Head of caudate nucleus (tissue), 42 donors: ENCODE measurements around the gene PSMB9.
A peak's percentile ranks its signal among the peaks of the same experiment; 100 is the strongest.

Experiments
- DNase-seq, 42 donors: peaks; one replicate each; pipeline versions ENCODE4 v3.0.0 to v3.0.0-alpha.2; 2020 to 2021; ENCODE audit warnings: mixed read lengths in 7 of 42
- intact Hi-C: fragments of 100-400 bp; cut with DNase I; formaldehyde crosslinking; loops from one replicate; pipeline ENCODE4 v1.15.0; 2022

PSMB9 gene

DNA sequence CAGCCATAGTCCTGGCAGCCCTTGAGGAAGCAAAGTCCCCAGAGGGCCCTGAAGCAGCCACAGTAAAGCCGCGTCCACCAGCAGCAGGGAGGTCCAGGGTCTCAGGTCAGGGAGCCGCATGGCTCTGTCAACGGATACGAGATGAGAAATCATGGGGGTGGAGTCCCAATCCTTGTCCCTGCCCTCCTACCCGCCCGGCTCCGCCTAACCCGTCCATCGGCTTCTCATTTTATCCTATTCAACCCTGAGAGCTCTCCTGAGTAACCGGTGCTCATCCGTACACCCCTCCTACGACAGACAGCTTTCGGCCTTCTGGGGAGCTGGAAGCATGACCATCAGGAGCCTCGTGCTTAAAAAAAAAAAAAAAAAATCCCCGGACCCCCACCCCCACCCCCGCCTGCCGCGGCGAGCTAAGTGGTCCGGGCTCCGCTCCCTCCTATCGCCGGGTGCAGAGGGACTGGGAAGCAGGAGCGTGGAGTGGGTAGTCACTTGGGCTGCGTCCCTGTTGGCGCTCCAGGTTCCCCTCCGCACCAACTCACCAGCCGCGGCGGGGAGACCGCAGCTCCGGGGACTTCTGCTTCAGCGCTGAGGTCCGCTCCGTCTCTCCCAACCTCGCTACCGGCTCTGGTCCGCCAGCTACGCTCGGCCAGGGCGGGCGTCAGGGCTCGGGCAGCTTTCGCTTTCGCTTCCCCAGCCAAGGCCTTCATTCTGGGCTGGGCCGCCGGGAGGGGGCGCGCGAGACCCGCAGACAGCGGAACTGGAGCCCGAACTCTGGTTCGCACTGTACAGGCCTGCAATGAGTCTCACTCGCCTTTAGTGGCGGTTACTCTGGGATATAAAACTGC, 15.7 kb upstream of the PSMB9 start, which contains the start of gene TAP2:
TAP2 (minus strand) TSS at position 626 of the 845 bp plus-strand sequence; CDS start at position 120, 506 bp downstream.
- peak; percentile 89 to 99 (median 97) for DNase-seq
- intact Hi-C loops: no loop called here

DNA sequence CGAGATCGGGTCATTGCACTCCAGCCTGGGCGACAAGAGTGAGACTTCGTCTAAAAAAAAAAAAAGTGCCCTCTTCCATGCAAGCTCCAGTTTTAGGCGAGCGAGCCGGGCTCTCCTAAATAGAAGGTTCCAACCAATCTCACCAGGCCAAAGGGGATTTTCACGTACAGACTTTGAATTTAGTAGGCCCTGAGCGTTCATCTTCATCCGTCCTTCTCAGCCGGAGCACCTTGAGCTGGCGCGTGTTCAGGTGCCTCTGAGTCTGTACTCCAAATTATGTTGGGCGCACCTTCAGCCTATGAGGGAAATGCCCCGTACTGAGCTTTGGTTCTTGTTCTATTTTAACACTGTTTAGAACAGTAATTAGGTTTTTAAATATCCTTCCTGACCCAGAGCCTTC, 14.6 kb upstream of the PSMB9 start:
- DNase-seq: no peak
- intact Hi-C loops: no loop called here

DNA sequence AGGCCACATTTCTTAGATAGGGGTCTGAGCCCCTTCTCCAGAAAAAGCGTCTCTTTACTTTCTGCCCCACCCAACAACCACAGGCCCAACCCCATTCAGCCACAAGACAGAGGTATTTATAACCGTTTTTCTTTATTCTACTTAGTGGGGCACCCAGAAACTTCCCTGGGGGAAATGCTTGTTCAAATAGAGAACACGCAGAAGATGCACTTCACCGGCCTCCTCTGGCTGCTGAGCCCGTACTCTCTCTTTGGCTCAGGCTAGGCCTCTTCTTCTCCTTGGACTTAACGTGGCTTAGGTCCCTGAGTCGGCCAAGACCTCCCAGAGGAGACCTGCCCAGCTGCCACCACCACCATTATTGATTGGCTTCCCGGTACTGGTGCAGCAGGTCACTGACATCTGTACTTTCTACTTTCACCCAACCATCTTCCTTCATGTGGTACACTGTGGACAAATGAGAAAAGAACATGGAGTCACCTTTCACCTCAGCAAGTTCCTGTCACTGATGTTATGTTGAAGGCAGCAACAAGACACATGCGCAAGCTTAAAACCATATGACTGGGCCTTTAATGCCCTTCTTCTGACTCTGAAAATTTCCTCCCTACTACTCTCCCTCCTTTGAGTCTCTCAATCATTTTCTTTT, 13.3 kb upstream of the PSMB9 start:
- intact Hi-C loops: no loop called here
- no peak for DNase-seq

DNA sequence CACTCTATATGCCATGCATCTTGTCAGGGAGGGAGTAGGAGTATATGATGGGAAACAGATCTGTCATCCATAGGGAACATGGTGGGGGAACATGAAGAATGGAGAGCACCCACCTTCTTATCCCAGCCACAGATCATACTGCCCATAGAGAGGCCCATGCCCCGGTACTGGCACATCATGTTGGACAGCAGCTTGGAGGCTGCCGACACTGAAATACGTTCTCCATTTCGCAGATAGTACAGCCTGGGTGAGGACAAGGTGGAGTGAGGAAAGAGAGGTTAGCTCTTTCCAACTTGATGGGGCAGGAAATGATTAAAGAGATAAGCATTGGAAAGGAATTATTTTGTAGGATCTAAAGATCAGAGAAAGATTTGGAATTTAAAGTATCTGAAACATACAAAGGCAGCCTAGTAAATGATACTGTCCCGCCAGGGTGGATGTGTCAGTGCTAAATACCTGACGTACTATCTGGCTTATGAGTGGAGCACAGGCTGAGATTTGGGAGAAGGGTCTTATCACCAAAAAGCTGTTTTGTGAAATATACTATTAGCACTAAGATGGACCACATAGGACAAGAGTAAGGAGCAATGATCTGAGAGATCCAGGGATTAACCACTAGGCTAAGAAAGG, 11.9 kb upstream of the PSMB9 start:
- DNase-seq: no peak
- intact Hi-C loops: no loop called here

DNA sequence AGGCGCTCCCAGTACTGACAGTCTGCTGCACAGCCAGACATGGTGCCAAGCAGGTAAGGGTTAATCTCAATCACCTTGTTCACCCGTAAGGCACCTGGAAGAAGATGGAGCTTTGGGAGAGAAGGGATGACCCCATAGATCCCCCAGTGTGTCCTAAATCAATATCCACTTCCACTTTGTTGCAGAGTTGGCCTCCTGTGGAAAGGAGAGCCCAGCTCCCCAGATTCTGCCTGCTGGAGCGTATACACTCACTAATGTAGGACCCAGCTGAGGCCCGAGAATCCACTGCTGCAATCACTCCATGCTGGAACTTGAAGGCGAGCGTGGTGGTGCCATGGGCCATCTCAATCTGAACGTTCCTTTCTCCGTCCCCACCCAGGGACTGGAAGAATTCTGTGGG, 11.3 kb upstream of the PSMB9 start:
- DNase-seq: no peak
- intact Hi-C loops: no loop called here

DNA sequence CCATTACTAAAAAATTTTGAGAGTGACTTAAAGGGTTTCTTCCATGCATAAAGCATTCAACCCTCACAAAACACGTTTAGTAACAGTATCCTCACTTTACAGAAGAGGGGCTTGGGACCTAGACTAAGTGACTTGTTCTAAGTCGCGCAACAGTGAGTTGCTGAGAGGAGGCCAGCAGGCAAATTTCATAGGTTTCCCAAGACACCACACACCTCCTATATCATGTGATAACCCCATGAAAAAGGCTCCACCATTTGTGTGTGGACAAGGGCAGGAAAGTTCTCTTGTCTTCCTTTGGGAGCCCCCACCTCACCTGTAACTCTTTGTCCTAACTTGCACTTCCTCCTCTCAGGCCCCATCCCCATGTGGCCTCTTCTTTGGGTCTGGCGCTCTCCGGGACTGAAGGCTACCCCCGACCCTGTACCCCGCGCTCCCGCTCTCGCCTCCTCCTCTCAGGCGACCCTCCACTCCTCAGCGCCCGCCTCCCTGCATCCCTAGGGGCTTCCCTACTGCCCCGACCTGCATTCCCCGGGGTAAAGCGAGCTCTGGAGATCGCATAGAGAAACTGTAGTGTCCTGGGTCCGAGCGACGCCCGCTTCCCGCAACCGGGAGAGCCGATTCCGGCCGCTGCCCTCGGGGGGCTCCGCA, 10.5 kb upstream of the PSMB9 start:
- DNase-seq: no peak
- intact Hi-C loops: no loop called here

DNA sequence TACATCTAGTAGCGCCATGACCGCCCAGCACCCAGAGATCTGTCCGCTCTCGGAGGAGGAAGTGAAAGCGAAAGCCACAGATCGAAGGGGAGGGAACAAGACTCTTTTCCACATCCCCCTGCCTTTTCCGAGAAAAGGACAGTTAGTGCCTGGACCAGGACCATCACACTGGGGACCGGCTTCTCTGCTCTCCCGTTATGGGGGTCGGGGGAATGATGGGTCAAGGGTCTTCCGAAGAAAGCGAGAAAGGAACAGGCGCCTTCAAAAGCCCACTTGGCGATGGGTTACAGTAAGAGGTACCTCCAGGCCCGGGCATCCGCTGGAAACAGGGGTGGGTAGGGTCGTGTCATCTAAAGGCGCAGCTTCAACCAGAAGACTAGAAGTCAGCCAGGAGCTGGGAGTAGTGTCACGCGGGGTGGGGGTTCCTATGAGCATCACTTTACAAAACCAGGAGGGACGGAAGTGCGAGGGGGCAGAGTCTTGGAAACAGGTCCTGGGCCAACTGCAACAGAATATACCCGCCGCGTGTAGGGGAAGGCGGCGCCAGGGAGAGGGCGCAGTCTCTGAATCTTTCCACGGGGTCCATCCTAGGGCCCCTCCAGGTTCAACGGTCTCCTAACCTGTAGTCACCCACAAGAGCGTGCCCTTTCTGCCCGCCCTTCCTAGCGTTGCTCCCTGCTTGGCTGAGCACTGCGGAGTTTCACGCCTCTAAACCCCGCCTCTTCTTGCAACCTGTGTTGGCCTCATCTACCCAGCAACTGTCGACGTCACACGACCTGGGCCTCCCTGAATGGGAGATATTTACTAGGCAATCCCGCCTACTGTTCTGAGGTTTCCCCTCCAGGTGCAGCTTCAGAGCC, 9.8 kb upstream of the PSMB9 start, which contains the start of gene PSMB8:
PSMB8 (minus strand) TSS at position 69 of the 860 bp plus-strand sequence; CDS start at position 18, 51 bp downstream.
- intact Hi-C loops: loop anchor here (1.0 kb wide), 1 partner anchor 9 kb away; the partner anchor contains the start of gene TAP1
- DNase-seq: peak; percentile 86 to 98 (median 95)

DNA sequence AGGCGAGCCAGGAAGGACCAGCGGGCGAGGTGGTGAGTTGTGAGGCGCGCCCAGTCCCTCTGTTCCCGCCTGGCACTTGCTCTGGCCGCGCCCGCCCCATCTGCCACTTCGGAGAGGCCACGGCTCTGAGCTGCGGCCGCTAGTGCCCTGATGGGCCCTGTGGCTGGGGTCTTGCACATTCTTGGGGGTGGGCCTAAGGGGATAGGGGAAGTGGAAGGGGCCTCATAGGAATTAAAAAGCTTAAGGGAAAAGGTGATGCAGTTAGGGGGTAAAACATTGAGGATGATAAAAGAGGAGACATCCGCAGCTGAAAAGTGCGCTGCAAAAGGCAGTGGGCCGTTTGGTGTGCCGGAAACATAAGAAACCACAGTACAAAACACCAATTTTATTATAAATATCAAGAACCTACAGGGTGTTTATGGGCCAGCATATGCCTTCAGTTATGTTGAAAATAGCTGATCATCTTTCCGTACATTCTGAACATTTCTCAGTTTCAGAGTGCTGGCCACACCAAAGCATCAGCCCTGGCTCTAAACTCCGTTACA, 9.1 kb upstream of the PSMB9 start:
- intact Hi-C loops: loop anchor here (1.0 kb wide), 1 partner anchor 8 kb away; the partner anchor contains the start of gene TAP1
- DNase-seq: no peak

DNA sequence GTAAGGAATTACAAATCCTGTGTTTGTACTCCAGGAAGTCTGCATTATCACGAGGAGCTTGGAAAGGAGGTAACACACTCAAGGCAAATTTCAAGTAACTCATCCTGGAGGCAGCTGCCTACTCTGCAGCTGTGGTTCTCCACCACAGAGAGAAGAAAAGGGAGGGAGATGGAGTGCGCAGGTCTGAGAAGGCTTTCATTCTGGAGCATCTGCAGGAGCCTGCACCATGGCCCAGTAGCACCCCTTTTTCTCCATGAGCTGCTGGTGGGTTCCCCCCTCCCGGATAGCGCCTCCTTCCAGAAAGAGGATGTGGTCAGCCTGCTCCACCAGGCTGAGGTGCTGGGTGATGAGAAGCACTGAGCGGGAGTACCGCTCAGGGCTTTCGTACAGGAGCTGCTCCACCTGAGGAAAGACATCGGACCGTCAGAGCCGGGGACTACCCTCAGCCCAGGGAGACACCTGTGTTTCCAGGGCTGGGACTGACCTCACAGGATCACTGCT, 8.6 kb upstream of the PSMB9 start:
- peak in 11 of 42 donors; percentile 7 to 48 (median 23) for DNase-seq
- intact Hi-C loops: no loop called here

DNA sequence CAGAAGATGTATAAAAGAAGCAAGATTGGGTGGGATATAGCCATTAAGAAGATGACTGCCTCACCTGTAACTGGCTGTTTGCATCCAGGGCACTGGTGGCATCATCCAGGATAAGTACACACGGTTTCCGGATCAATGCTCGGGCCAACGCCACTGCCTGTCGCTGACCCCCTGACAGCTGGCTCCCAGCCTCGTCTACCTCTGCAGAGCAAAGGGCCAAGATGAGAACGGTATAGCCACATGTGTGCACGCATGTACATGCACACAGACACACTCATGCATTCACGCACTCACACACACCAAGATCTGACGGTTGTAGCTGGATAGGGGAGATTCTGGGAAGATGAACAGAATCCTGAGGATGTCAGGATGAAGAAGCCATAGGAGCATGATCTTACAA, 7.0 kb upstream of the PSMB9 start:
- intact Hi-C loops: no loop called here
- DNase-seq: no peak

DNA sequence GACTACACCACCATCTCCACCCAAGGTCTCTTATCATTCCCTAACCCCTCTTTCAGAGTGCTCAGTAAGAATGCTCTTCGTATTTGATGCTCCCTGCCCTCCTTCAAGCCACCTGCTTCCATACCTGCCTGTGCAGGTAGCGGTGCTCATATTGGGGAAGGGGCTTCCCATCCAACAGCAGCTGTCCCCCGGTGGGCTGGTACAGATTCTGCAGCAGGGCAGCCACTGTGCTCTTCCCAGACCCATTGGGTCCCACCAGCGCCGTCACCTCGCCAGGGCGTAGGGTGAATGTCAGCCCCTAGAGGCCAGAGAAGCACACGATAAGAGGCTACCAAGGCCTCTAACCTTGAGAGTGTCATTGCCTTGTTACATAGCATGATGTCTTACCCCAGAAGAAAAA, 6.2 kb upstream of the PSMB9 start:
- DNase-seq: no peak
- intact Hi-C loops: no loop called here

DNA sequence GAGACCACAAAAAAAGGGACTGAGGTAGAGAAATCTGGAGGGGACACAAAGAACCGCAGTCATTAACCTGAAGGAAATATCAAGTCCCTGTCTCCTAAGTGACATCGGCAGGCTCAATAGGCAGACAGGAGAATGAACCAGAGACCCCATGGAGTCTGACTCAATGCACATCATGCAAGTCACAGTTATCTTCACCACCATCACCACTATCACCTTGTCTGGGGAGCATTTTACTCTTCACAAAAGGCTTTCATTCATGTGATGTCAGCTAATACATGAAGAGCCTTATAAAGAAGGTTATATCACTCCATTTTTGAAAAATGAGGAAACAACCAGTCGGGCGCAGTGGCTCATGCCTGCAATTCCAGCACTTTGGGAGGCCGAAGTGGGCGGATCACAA, 4.9 kb upstream of the PSMB9 start:
- no peak for DNase-seq
- intact Hi-C loops: no loop called here

DNA sequence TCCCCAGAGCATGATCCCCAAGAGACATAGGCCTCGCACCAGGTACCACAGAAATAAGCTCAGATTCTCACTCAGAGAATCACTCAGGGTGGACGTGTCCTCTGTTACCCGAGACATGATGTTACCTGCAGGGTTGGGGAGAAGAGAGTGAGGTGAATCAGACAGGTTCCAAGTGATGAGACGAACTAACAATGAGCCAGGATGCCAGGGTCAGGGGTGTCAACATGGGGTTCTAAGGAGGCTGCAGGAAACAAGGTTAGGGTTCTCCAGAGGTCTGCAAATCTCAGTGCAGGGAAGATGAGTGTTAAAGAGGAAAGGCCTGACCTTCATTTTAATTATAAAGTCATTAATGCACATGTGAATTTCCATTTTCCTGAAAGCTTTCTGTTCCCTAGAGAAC, 3.0 kb upstream of the PSMB9 start:
- intact Hi-C loops: no loop called here
- DNase-seq: no peak

DNA sequence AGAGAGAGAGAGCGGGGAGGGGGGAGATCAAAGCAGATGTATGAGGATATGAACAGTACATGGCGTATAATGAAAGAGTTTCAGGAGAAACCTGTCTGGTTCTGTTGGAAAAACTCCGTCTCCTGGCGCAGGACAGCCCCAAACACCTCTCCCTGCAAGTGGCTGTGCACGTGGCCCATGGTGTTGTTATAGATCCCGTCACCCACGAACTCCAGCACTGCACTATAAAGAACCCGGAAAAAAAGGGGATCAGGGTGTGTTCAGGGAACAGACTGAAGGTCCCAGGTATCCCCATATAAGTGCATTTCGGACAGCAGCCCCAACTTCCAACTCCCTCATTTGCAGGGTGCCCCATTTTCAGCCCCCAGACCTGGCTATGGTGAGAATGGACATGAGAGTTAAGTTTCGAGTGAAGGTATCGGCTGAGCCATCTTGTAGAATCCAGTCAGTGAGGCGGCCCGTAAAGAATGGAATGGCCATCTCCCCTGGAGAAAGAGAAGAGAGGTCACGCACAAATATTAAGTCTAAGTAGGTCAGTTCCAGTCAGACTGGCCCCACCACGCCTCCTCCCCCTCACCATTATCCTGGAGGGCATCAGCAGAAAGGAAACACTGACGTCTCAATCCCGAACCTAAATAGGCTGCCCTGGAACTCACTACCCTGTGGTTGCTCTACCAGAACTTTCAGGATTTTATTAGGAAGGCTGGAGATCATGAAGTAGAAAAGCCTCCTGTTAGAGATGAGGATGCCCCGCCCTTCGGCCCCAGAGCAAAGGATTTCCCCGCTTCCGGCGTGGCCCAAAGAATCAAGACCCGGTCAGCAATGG, 1.8 kb upstream of the PSMB9 start:
- intact Hi-C loops: no loop called here
- peak in 15 of 42 donors; percentile 9 to 64 (median 33) for DNase-seq

DNA sequence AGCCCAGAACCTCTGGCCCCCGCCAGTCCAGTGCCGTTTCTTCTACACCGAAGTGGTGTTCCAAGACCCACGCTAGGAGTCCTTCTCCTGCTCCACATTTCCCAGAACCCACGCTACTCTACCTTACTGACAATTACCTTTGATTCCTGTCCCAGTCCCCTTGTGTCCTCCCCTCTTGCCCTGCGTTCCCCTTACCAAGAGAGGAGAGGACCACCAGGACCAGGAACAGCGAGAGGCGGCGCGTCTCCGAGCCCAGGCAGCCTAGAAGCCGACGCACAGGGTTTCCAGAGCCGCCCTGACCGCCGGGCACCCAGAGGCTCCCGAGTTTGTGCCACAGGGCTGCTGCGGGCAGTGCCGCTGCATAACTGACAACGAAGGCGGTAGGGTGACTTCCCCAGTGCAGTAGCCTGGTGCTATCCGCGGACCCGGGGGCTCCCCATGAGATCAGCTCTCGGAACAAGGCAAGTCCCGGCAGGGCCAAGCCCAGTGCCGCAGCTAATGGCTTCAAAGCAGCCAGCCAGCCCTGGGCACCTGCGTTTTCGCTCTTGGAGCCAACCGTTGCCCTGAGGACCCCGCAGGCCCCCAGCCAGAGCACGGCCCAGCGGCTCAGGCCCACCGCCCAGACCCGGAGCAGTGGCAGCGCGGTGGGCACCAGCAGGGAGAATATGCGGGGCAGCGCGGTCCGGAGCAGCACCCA, 1.0 kb upstream of the PSMB9 start:
- intact Hi-C loops: loop anchor here (1.0 kb wide), 1 partner anchor 9 kb away; the partner anchor contains the start of gene PSMB8
- peak in 40 of 42 donors; percentile 31 to 75 (median 50) for DNase-seq
